ENCODE data around the gene EXOSC7. TPM values are rescaled to one million over a fixed set of nuclear protein-coding genes. Genes with fewer than 3 reads are reported as not detected.

The EXOSC7 gene
- total RNA-seq, 1 experiment from 2014 or later: 88.7 TPM

DNA sequence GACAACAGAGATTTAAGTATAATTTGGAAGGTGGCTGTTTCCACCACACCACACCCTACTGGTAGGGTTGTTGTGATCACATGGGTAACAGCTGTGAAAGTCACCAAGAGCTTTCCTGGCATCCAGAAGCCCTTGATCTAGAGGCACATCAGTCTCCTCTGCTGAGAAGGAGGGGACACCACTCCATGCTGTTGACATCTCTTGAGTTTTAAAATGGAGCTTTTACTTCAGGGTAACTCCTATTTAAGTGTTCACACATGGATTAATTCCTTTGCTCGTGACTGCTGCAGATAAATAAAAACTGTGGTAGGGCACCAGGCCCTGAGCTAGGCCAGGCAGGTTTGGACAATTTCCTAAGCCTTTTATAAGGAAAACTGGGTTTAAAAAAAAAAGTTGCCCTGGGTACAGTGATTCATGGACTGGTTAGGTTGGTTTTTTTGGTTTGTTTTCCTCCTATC, 7.5 kb downstream of the EXOSC7 start:
- H3K36me3 Mint-ChIP-seq (ENCODE audit: insufficient read depth in 1 of 3, low read depth in 3 of 3): peaks cover 18 to 34% (median 24%) of the 10 kb centered on the region in 3 experiments
- no peak overlapping the region for H3K9ac ChIP-seq (ENCODE audit: extremely low read depth, insufficient read length, low read length)

More for the DNA sequence above, 7.5 kb downstream of the EXOSC7 start:
- H3K79me1 ChIP-seq (ENCODE audit: insufficient read depth, low read depth, low read length, poor library complexity, severe bottlenecking): peaks cover 18% of the 10 kb centered on the region
- Mint-ChIP-seq H3K9me3 (peaks cover 13 to 16% of the 10 kb centered on the region in 2 experiments; a peak in 4 of 5 replicates), H3K4me3 (no peak overlapping the region), H3K27me3 (ENCODE audit: low read depth) (no peaks in the 10 kb centered on the region), H3K27ac (no peak overlapping the region), H3K4me1 (peaks cover 12 to 17% of the 10 kb centered on the region in 2 experiments)
- no peak overlapping the region for H2BK20ac ChIP-seq (ENCODE audit: low read depth, low read length, poor library complexity, severe bottlenecking)
- no peak overlapping the region for H2AFZ ChIP-seq (ENCODE audit: low read length)
- H4K91ac ChIP-seq (ENCODE audit: insufficient read length, low read depth, low read length): no peak overlapping the region
- no peaks in the 10 kb centered on the region for H3K4me1 ChIP-seq (ENCODE audit: insufficient read depth, low read length)
- H3K27me3 ChIP-seq (ENCODE audit: insufficient read depth, low read length): no peaks in the 10 kb centered on the region
- H2BK15ac ChIP-seq (ENCODE audit: low read depth, low read length): no peak overlapping the region
- H3K14ac ChIP-seq (ENCODE audit: insufficient read depth, low read length): no peak overlapping the region
- no peak overlapping the region for H4K8ac ChIP-seq (replicated peaks; ENCODE audit: insufficient read length, low read depth, low read length)
- H2AK5ac ChIP-seq (ENCODE audit: insufficient read length, low read length): no peak overlapping the region
- no peak overlapping the region for H4K5ac ChIP-seq (ENCODE audit: insufficient read length, low read depth, low read length)
- no CpG with 5 or more reads among the region's 1 CpG for WGBS (ENCODE audit: extremely low coverage, insufficient read length, low lambda C conversion rate)
- TF ChIP-seq, protein P1, sequence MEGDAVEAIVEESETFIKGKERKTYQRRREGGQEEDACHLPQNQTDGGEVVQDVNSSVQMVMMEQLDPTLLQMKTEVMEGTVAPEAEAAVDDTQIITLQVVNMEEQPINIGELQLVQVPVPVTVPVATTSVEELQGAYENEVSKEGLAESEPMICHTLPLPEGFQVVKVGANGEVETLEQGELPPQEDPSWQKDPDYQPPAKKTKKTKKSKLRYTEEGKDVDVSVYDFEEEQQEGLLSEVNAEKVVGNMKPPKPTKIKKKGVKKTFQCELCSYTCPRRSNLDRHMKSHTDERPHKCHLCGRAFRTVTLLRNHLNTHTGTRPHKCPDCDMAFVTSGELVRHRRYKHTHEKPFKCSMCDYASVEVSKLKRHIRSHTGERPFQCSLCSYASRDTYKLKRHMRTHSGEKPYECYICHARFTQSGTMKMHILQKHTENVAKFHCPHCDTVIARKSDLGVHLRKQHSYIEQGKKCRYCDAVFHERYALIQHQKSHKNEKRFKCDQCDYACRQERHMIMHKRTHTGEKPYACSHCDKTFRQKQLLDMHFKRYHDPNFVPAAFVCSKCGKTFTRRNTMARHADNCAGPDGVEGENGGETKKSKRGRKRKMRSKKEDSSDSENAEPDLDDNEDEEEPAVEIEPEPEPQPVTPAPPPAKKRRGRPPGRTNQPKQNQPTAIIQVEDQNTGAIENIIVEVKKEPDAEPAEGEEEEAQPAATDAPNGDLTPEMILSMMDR (conservative IDR thresholded peaks at IDR 0.05): no peak
- no peak overlapping the region for H3K4ac ChIP-seq (ENCODE audit: low read depth, low read length)
- no peak overlapping the region for H2BK5ac ChIP-seq (ENCODE audit: insufficient read length, low read length)
- H3K79me2 ChIP-seq (ENCODE audit: insufficient read depth, low read length): peaks cover 32% of the 10 kb centered on the region; the same call in 1 of the 2 replicates
- H3K9me3 ChIP-seq (ENCODE audit: control insufficient read depth, low read depth, low read length): no peaks in the 10 kb centered on the region
- H4K20me1 ChIP-seq (ENCODE audit: control insufficient read depth, insufficient read depth, insufficient read length): no peaks in the 10 kb centered on the region
- H2BK12ac ChIP-seq (ENCODE audit: insufficient read length, low read depth, low read length): no peak overlapping the region
- no peak overlapping the region for H3K23ac ChIP-seq (ENCODE audit: insufficient read length, low read depth, low read length)
- no peak overlapping the region for H3K18ac ChIP-seq (ENCODE audit: insufficient read length, low read depth, low read length)
- no peak overlapping the region for H3K56ac ChIP-seq (ENCODE audit: insufficient read length, low read depth, low read length)
- H3K4me2 ChIP-seq (ENCODE audit: insufficient read depth, insufficient read length, low read length): no peak overlapping the region
- no peaks in the 10 kb centered on the region for H3K23me2 ChIP-seq (ENCODE audit: insufficient read length, low read depth, low read length, poor library complexity, severe bottlenecking)
- H3K27ac ChIP-seq (ENCODE audit: insufficient read length, low read depth, low read length): no peak overlapping the region
- H2BK120ac ChIP-seq (ENCODE audit: low read depth, low read length, poor library complexity, severe bottlenecking): no peak overlapping the region
- no peak for DNase-seq
- H3T11ph ChIP-seq (ENCODE audit: low read length): no peak overlapping the region
